ENCODE results near the gene COX19. TPM values are rescaled to one million over a fixed set of nuclear protein-coding genes. Genes with fewer than 3 reads are reported as not detected.

Gene COX19
- total and polyA plus RNA-seq, 2 donors (not counting 1 experiment from before 2014, with no cell fraction given), result 4.3 to 11.7 TPM

DNA sequence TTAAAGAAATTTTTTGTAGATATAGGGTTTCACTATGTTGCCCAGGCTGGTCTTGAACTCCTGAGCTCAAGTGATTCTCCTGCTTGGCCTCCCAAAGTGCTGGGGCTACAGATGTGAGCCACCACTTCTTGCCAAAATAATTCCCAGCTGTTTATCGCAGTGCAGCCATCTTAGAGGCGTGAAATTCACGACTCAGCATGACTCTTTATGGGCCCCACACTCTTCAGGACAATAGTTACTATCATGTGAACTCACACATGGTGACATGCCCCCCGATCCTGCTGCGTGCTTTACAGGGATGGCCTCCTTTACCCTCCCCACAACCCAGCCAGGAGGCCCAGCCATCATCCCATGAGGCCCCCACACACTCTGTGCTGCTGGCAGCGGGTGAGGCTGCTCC is 4.6 kb downstream of the COX19 start:
- peaks cover 44% of the 10 kb centered on the region for H3K79me2 ChIP-seq (ENCODE audit: control insufficient read depth, insufficient read depth, low read length)
- no peak overlapping the region for H3K4me3 ChIP-seq (replicated peaks in 1 of 4; ENCODE audit: control extremely low read depth in 1 of 4, insufficient read depth in 1 of 4, low read depth in 3 of 4, low read length in 4 of 4)
- H3K4me1 ChIP-seq (ENCODE audit: control insufficient read depth, extremely low read depth, insufficient read depth, low read length), result peaks cover 1% of the 10 kb centered on the region
- H3K27me3 ChIP-seq (ENCODE audit: control insufficient read depth, insufficient read depth, low read length), result no peaks in the 10 kb centered on the region
- H3K36me3 ChIP-seq (ENCODE audit: control insufficient read depth, insufficient read depth, low read length), result peaks cover 21% of the 10 kb centered on the region
- no peak overlapping the region for H3K4me2 ChIP-seq (ENCODE audit: extremely low read depth, insufficient read depth, low read length)
- TF ChIP-seq EZH2 (IDR thresholded peaks at IDR 0.05; ENCODE audit: low read length, missing control alignments) (no peak), CTCF (conservative IDR thresholded peaks at IDR 0.05 in 1 of 2, IDR thresholded peaks at IDR 0.05 in 1 of 2; ENCODE audit: low read depth in 1 of 2, low read length in 2 of 2) (no peak)
- H3K9me3 ChIP-seq (ENCODE audit: control insufficient read depth, insufficient read depth, low read depth, low read length), result no peaks in the 10 kb centered on the region
- H4K20me1 ChIP-seq (ENCODE audit: control insufficient read depth, extremely low read depth, insufficient read depth, low read length), result no peaks in the 10 kb centered on the region
- H3K27ac ChIP-seq (ENCODE audit: insufficient read depth, low read length), result no peak overlapping the region
- no peak for DNase-seq (ENCODE audit: low read depth in 2 of 2)
- no peak overlapping the region for H3K9ac ChIP-seq (ENCODE audit: insufficient read depth, low read length)
- H2AFZ ChIP-seq (ENCODE audit: low read length), result no peak overlapping the region

DNA sequence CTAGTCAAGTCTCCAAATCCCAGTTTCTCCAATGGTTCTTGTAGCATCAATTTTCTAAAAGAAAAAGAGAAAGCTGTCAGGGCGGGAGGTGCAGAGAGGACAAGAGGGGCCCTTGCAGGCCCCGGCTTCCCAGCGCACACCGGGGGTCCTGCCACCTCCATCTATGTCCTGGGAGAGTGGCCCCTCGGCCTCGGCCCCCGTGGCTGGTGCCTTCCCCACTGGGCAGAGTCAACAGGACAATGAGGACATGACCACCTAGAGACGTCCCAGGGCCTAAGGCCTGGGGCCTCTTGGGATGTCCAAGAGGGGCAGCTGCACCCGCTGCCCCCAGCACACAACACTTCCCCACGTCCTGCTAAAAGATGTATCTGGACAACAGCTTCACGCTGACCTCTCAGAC is 5.9 kb downstream of the COX19 start:
- no peaks in the 10 kb centered on the region for H3K9me3 ChIP-seq (ENCODE audit: control insufficient read depth, insufficient read depth, low read depth, low read length)
- H3K9ac ChIP-seq (ENCODE audit: insufficient read depth, low read length), result no peak overlapping the region
- no peak overlapping the region for H3K4me2 ChIP-seq (ENCODE audit: extremely low read depth, insufficient read depth, low read length)
- no peak overlapping the region for H3K4me3 ChIP-seq (replicated peaks in 1 of 4; ENCODE audit: control extremely low read depth in 1 of 4, insufficient read depth in 1 of 4, low read depth in 3 of 4, low read length in 4 of 4)
- H3K27ac ChIP-seq (ENCODE audit: insufficient read depth, low read length), result no peak overlapping the region
- H3K36me3 ChIP-seq (ENCODE audit: control insufficient read depth, insufficient read depth, low read length), result peaks cover 21% of the 10 kb centered on the region
- no peak for DNase-seq (ENCODE audit: low read depth in 2 of 2)
- no peak overlapping the region for H2AFZ ChIP-seq (ENCODE audit: low read length)
- peaks cover 35% of the 10 kb centered on the region for H3K79me2 ChIP-seq (ENCODE audit: control insufficient read depth, insufficient read depth, low read length)
- no peaks in the 10 kb centered on the region for H4K20me1 ChIP-seq (ENCODE audit: control insufficient read depth, extremely low read depth, insufficient read depth, low read length)
- H3K27me3 ChIP-seq (ENCODE audit: control insufficient read depth, insufficient read depth, low read length), result no peaks in the 10 kb centered on the region
- no peak for TF ChIP-seq CTCF (conservative IDR thresholded peaks at IDR 0.05 in 1 of 2, IDR thresholded peaks at IDR 0.05 in 1 of 2; ENCODE audit: low read depth in 1 of 2, low read length in 2 of 2)
- TF ChIP-seq EZH2 (IDR thresholded peaks at IDR 0.05; ENCODE audit: low read length, missing control alignments), result no peak
- H3K4me1 ChIP-seq (ENCODE audit: control insufficient read depth, extremely low read depth, insufficient read depth, low read length), result peaks cover 3% of the 10 kb centered on the region

- no peaks in the 10 kb centered on the region for H4K20me1 ChIP-seq (ENCODE audit: control insufficient read depth, extremely low read depth, insufficient read depth, low read length)
- TF ChIP-seq CTCF (conservative IDR thresholded peaks at IDR 0.05 in 1 of 2, IDR thresholded peaks at IDR 0.05 in 1 of 2; ENCODE audit: low read depth in 1 of 2, low read length in 2 of 2), result no peak
- TF ChIP-seq EZH2 (IDR thresholded peaks at IDR 0.05; ENCODE audit: low read length, missing control alignments), result no peak
Measured at GRCh38 chr7:968205-969105, 6.9 kb downstream of the COX19 start.

More at GRCh38 chr7:968205-969105, 6.9 kb downstream of the COX19 start:
- H3K4me3 ChIP-seq (replicated peaks in 1 of 4; ENCODE audit: control extremely low read depth in 1 of 4, insufficient read depth in 1 of 4, low read depth in 3 of 4, low read length in 4 of 4), result no peak overlapping the region
- H3K9me3 ChIP-seq (ENCODE audit: control insufficient read depth, insufficient read depth, low read depth, low read length), result no peaks in the 10 kb centered on the region
- H3K4me1 ChIP-seq (ENCODE audit: control insufficient read depth, extremely low read depth, insufficient read depth, low read length), result peaks cover 3% of the 10 kb centered on the region
- H3K27me3 ChIP-seq (ENCODE audit: control insufficient read depth, insufficient read depth, low read length), result no peaks in the 10 kb centered on the region
- no peak overlapping the region for H3K9ac ChIP-seq (ENCODE audit: insufficient read depth, low read length)
- H3K4me2 ChIP-seq (ENCODE audit: extremely low read depth, insufficient read depth, low read length), result no peak overlapping the region
- DNase-seq (ENCODE audit: low read depth in 2 of 2), result no peak
- peaks cover 21% of the 10 kb centered on the region for H3K36me3 ChIP-seq (ENCODE audit: control insufficient read depth, insufficient read depth, low read length)
- H3K27ac ChIP-seq (ENCODE audit: insufficient read depth, low read length), result no peak overlapping the region
- H3K79me2 ChIP-seq (ENCODE audit: control insufficient read depth, insufficient read depth, low read length), result peaks cover 27% of the 10 kb centered on the region
- H2AFZ ChIP-seq (ENCODE audit: low read length), result no peak overlapping the region

Measured in fibroblast of lung (primary cell).